Body of pancreas (tissue), 4 donors: ENCODE results near the gene ANTXR1. TPM values are rescaled to one million over a fixed set of nuclear protein-coding genes. Genes with fewer than 3 reads are reported as not detected.

ENCODE experiments used
- ATAC-seq: fragments of 150-250 bp; one replicate; pipeline ENCODE4 v1.9.1; 2016
- DNase-seq, 4 donors: peaks; one replicate each; pipeline ENCODE4 v3.0.0-alpha.2; 2019
- H3K27ac ChIP-seq, 4 donors: fragments of 200-600 bp; sonication (generic); 1 replicate in 3 of 4; 2 replicates in 1 of 4; pipeline versions ENCODE4 v1.5.1 to v1.6.1; 2016 to 2019; ENCODE audit warnings: mild to moderate bottlenecking in 1 of 4, mixed read lengths in 1 of 4, moderate library complexity in 1 of 4
- H3K27me3 ChIP-seq, 2 donors: fragments of 200-600 bp; sonication (generic); one replicate each; pipeline ENCODE4 v1.6.0; 2016; ENCODE audit warnings: mild to moderate bottlenecking in 1 of 2
- H3K36me3 ChIP-seq, 2 donors: fragments of 200-600 bp; sonication (generic); replicated peaks in 1 of 2; 2 replicates each; pipeline ENCODE4 v1.5.1; 2016; ENCODE audit warnings: low read depth in 2 of 2; ENCODE audit not compliant: insufficient read depth in 1 of 2
- H3K4me1 ChIP-seq: fragments of 200-600 bp; sonication (generic); one replicate; pipeline ENCODE4 v1.6.0; 2016
- H3K4me3 ChIP-seq, 2 donors: fragments of 200-600 bp; sonication (generic); 1 replicate in 1 of 2; 2 replicates in 1 of 2; pipeline ENCODE4 v1.5.1; 2016 to 2019
- H3K9me3 ChIP-seq, 3 donors: fragments of 200-600 bp; sonication (generic); 1 replicate in 2 of 3; 2 replicates in 1 of 3; pipeline ENCODE4 v1.5.1; 2016
- POLR2A ChIP-seq, 3 donors: fragments of 450-650 bp; IDR thresholded peaks; one replicate each; pipeline ENCODE4 v1.6.1; 2016; ENCODE audit warnings: antibody characterized with exemption in 3 of 3, mild to moderate bottlenecking in 2 of 3
- WGBS, 2 donors: methylation state at CpG; one replicate each; pipeline ENCODE4 v1.1.5; 2017; 5-methylcytosine and 5-hydroxymethylcytosine counted together
- intact Hi-C: fragments of 100-400 bp; cut with DNase I; formaldehyde crosslinking; loops from one replicate; pipeline ENCODE4 v1.15.1; 2023
- total RNA-seq, 2 donors: library from RNA; depleted of rRNA; stranded (reverse); fragments of >200 nt; gene quantifications; one replicate each; pipeline ENCODE4 v1.1.0, GENCODE V29; 2016
- TF ChIP-seq, protein P1 (sequence below), 7 experiments: fragments of 450-650 bp in 4 of 7; fragments of 200-600 bp in 3 of 7; sonication (generic) in 3 of 7; IDR thresholded peaks; one replicate each; pipeline ENCODE4 v1.5.1; 2016 to 2019; ENCODE audit warnings: antibody characterized with exemption in 7 of 7

The ANTXR1 gene
- total RNA-seq, 2 donors from 2014 or later: 9.3 to 11.2 TPM

DNA sequence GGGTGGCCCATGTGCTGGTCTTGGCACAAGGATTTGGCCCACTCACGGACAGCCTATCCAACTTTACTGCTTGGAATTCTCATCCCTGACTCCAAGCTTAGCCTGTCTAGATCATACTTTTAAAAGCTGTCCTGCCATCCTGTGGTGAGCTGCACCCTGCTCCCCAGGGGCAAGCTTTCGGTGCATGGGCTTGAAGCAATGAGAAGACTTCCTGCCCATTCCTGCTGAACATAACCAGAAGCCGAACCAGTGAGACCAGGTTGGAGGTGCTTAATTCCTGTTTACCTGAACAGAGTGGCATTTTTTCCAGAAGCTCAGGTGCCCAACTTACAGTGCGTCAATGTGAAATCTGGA, 154.5 kb downstream of the ANTXR1 start:
- H3K27ac ChIP-seq: no peak overlapping the region
- no peak for ATAC-seq
- TF ChIP-seq POLR2A (IDR thresholded peaks at IDR 0.05): no peak
- TF ChIP-seq, protein P1, sequence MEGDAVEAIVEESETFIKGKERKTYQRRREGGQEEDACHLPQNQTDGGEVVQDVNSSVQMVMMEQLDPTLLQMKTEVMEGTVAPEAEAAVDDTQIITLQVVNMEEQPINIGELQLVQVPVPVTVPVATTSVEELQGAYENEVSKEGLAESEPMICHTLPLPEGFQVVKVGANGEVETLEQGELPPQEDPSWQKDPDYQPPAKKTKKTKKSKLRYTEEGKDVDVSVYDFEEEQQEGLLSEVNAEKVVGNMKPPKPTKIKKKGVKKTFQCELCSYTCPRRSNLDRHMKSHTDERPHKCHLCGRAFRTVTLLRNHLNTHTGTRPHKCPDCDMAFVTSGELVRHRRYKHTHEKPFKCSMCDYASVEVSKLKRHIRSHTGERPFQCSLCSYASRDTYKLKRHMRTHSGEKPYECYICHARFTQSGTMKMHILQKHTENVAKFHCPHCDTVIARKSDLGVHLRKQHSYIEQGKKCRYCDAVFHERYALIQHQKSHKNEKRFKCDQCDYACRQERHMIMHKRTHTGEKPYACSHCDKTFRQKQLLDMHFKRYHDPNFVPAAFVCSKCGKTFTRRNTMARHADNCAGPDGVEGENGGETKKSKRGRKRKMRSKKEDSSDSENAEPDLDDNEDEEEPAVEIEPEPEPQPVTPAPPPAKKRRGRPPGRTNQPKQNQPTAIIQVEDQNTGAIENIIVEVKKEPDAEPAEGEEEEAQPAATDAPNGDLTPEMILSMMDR (IDR thresholded peaks at IDR 0.05): no peak
- no peak overlapping the region for H3K4me3 ChIP-seq
- intact Hi-C loops: no loop called here
- DNase-seq: no peak
- no peaks in the 10 kb centered on the region for H3K4me1 ChIP-seq
- H3K36me3 ChIP-seq: no peaks in the 10 kb centered on the region
- H3K9me3 ChIP-seq: no peaks in the 10 kb centered on the region
- no peaks in the 10 kb centered on the region for H3K27me3 ChIP-seq
- WGBS, 2 donors: 64 to 83% methylated on average over 3 to 4 of the region's 4 CpGs

DNA sequence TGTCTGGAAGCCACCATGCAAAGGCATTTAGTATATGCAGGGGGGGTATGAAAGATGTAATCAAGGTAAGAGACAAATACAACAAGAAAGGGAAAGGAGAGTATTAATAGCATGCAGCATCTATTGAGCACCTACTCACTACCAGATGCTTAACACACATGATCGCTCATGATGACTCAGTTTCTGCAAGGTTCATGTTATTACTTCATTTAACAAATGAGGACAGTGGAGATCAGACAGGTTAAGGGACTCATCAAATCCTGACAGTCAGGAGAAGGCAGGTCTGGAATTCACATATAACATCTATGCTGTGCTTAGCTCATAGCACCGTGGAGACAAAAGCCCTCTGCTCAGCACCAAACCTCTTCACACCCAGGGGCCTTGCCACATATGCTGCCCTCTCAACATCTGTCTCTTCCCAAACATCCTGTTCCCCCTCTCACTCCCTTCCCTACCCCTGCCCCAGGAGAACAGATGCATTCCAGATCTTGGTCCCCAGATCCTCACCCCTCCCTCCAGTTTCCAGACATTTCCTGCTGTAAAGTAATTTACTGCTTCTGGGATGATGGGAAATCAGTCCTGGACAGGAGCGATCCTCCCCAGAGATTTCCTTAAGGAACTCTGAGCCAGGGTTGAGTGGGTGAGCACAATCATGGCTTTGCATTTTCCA, 155.3 kb downstream of the ANTXR1 start:
- Histone ChIP-seq H3K27me3 (no peaks in the 10 kb centered on the region), H3K4me1 (no peaks in the 10 kb centered on the region), H3K36me3 (no peaks in the 10 kb centered on the region), H3K27ac (no peak overlapping the region), H3K9me3 (no peaks in the 10 kb centered on the region), H3K4me3 (no peak overlapping the region)
- intact Hi-C loops: no loop called here
- DNase-seq: no peak
- no peak for ATAC-seq
- WGBS, 2 donors: 84% methylated on average over 3 of the region's 3 CpGs
- TF ChIP-seq POLR2A (IDR thresholded peaks at IDR 0.05): no peak
- TF ChIP-seq, protein P1 (IDR thresholded peaks at IDR 0.05): no peak

DNA sequence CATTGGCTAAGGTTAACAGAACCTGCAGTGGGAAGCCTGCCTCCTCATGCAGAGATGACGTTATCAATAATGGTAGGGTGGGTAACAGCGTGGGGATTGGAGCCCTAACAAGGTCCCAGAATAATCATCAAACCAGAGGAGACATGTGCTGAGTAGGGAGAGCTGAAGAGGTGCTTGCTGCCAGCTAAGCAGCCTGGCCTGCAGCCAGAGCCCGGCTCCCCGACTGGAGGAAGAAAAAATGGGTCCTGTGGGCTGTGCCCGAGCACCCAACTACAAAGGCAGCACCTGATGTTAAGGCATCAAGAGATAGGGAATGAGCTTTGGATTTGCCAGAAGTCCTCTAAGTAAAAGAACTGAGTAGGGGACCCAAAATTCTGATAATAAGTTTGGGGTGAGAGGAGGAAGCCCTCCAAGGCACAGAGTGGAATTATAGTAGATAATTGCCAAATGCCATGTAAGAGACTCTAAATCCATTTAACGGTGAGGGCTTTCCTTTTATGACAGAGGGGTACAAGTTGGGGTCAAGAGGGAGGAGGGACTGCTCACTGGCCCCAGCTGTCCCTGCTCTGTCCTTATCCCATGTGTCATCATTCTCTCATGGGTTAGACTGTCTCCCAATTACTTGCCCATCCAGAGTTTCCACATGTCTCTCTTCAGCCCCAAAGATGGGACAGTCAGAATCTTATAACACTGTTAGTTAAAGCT, 156.1 kb downstream of the ANTXR1 start:
- intact Hi-C loops: no loop called here
- peak in 1 of 4 donors; percentile 13 for DNase-seq
- Histone ChIP-seq H3K27me3 (no peaks in the 10 kb centered on the region), H3K36me3 (no peaks in the 10 kb centered on the region), H3K4me3 (no peak overlapping the region), H3K27ac (no peak overlapping the region), H3K4me1 (no peaks in the 10 kb centered on the region), H3K9me3 (no peaks in the 10 kb centered on the region)
- TF ChIP-seq, protein P1 (IDR thresholded peaks at IDR 0.05): no peak
- TF ChIP-seq POLR2A (IDR thresholded peaks at IDR 0.05): no peak
- ATAC-seq: no peak
- 71 to 75% methylated on average over 6 of the region's 6 CpGs for WGBS, 2 donors

DNA sequence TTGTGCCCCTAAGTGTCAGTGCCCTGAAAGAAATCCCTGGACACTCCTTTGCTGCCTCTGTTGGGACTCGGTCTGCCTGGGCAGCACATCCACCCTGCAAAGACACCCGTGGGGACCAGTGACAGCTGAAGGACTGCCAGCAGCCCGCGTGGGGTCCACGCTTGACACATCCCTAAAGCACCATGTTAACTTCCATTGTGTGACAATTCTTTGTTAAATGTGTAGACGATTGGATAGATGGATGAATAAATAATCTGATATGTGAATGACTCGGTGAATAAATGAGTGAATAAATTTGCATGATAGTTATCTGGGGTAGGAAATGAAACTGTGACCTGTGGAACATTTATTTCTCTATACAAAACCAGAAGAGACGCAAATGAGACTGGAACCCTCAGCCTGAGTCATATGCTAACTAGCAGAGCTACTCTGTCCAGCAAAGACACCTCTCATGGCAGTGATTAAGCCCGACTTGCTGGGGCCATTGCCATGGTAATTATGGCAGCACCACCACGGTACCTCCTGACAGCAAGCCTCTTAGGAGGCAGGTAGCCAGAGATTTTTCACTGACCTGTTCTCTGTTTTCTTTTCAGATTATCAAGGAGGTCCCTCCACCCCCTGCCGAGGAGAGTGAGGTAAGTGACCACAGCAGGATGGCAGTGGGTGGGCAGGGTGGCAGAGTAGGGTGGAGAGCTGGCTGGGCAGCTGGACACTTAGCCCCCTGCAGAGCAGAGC, 156.8 kb downstream of the ANTXR1 start:
- Histone ChIP-seq H3K9me3 (no peaks in the 10 kb centered on the region), H3K4me1 (no peaks in the 10 kb centered on the region), H3K4me3 (no peak overlapping the region), H3K27ac (no peak overlapping the region), H3K36me3 (no peaks in the 10 kb centered on the region), H3K27me3 (no peaks in the 10 kb centered on the region)
- DNase-seq: peak in 3 of 4 donors; percentile 22 to 51 (median 47)
- intact Hi-C loops: no loop called here
- peak; percentile 27 for ATAC-seq
- 62 to 68% methylated on average over 11 of the region's 11 CpGs for WGBS, 2 donors
- TF ChIP-seq, protein P1 (IDR thresholded peaks at IDR 0.05): no peak
- no peak for TF ChIP-seq POLR2A (IDR thresholded peaks at IDR 0.05)
